Activated CD8-positive, alpha-beta memory T cell treated with anti-CD3 and anti-CD28 coated beads for 48 hours (primary cell): ENCODE results near the gene PROP1.
A peak's percentile ranks its signal among the peaks of the same experiment; 100 is the strongest.
"Not testable (repeated sequence)": the region's sequence is repeated elsewhere in the genome, so short reads cannot be mapped to it uniquely, and the experiment has no call there.

Source experiments
- DNase-seq, 3 experiments: peaks; one replicate each; pipeline ENCODE4 v3.0.0-alpha.2; 2020; ENCODE audit warnings: low read depth in 2 of 3, low spot score in 2 of 3

Gene PROP1

GRCh38 chr5:177982956-177983355 is 13.1 kb downstream of the PROP1 start:
- no peak for DNase-seq

GRCh38 chr5:177982072-177982727 is 13.8 kb downstream of the PROP1 start:
- peak in 2 of 3 experiments; percentile 22 to 23 for DNase-seq

- DNase-seq = no peak
Observed at GRCh38 chr5:177981296-177982071, 14.6 kb downstream of the PROP1 start.

GRCh38 chr5:177980743-177981151 is 15.3 kb downstream of the PROP1 start:
- no peak for DNase-seq

GRCh38 chr5:177977600-177977999 is 18.4 kb downstream of the PROP1 start:
- not testable (repeated sequence) for DNase-seq

GRCh38 chr5:177973066-177973635 is 22.9 kb downstream of the PROP1 start:
- no peak for DNase-seq

GRCh38 chr5:177972613-177973012 is 23.4 kb downstream of the PROP1 start:
- DNase-seq = no peak

- DNase-seq = not testable (repeated sequence)
Observed at GRCh38 chr5:177972014-177972413, 24.0 kb downstream of the PROP1 start.

- no peak for DNase-seq
Observed at GRCh38 chr5:177968661-177969211, 27.3 kb downstream of the PROP1 start.

GRCh38 chr5:177967221-177967887 is 28.7 kb downstream of the PROP1 start:
- DNase-seq = no peak

- DNase-seq = no peak
Observed at GRCh38 chr5:177966839-177967166, 29.2 kb downstream of the PROP1 start.

- no peak for DNase-seq
Observed at GRCh38 chr5:177966009-177966838, 29.8 kb downstream of the PROP1 start.

- no peak for DNase-seq
Observed at GRCh38 chr5:177964471-177964870, 31.6 kb downstream of the PROP1 start.

GRCh38 chr5:177963966-177964365 is 32.1 kb downstream of the PROP1 start:
- no peak for DNase-seq

GRCh38 chr5:177959315-177959714 is 36.7 kb downstream of the PROP1 start:
- no peak for DNase-seq

GRCh38 chr5:177958696-177959095 is 37.3 kb downstream of the PROP1 start:
- no peak for DNase-seq

- DNase-seq = no peak
Observed at GRCh38 chr5:177957241-177957640, 38.8 kb downstream of the PROP1 start.

GRCh38 chr5:177953101-177953500 is 42.9 kb downstream of the PROP1 start:
- DNase-seq = not testable (repeated sequence)

GRCh38 chr5:177949656-177950055 is 46.4 kb downstream of the PROP1 start:
- not testable (repeated sequence) for DNase-seq

- not testable (repeated sequence) for DNase-seq
Observed at GRCh38 chr5:177949065-177949464, 47.0 kb downstream of the PROP1 start.

- not testable (repeated sequence) for DNase-seq
Observed at GRCh38 chr5:177947912-177948311, 48.1 kb downstream of the PROP1 start.
